T-helper 1 cell treated with Interleukin-12 subunit alpha and Interleukin-12 subunit beta and Interleukin-4 antibody, amounts not matched to agents 30 ng/mL and 1 ng/mL, for 36 hours (primary cell): ENCODE results near the gene TMPRSS3. TPM values are rescaled to one million over a fixed set of nuclear protein-coding genes. Genes with fewer than 3 reads are reported as not detected.

ENCODE experiments used
- intact Hi-C: fragments of 100-400 bp; cut with micrococcal nuclease; formaldehyde crosslinking; loops from one replicate; pipeline ENCODE4 v1.15.1; 2024
- total RNA-seq: library from RNA; stranded (reverse); gene quantifications from 2 replicates; pipeline ENCODE4 v1.2.3, GENCODE V29; 2022

Gene TMPRSS3
- total RNA-seq, 1 donor from 2014 or later, result 7.8 TPM

DNA sequence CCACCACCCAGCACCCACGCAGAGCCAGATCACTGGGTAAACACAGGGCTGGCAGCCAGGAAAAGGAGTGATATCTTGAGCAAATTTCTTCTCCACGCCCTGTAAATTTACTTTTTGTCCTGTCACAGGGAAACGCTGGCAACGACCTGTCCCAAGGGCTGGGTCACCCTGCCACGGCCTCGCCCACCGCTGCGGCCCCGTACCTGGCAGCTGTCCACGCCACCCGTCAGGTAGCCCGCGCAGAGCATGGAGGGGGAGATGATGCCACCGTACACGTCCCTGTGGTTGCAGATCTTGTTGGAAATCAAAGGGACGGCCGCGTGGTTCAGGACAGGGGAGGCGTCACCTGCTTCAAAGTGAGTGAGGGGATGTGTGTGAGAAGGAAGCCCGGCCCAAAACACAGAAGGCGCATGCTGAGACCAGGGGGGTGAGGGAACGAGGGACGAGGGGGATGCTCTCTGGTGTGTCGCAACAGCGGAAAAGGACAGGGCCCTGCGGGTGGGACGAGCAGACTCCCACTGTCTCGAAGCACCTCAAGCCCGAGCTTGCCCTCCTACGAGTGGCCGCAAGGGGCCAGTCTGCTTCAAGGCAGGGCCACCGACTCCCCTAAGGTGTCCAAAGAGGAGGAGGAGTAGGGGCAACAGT, 19.4 kb downstream of the TMPRSS3 start:
- intact Hi-C loops, result no loop called here

GRCh38 chr21:42375966-42376337, 19.9 kb downstream of the TMPRSS3 start:
- intact Hi-C loops, result no loop called here

DNA sequence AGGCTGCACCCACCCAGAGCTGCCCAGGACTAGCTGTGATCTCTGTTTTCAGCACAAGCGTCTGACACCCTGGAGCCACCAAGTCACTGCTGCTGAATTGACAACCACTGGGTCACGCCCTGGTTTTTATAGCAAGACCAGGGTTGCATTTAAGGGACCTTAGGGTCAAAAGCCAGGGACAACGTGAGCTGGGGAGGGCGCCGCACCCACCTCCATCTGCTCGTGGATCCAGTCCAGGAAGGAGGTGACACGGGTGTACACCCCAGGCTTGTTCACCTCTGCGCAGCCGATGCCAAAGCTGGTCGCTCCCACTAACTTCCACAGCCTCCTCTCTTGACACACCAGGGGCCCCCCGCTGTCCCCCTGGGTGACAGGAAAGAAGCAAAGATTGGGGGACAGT, 20.3 kb downstream of the TMPRSS3 start:
- intact Hi-C loops, result no loop called here

- intact Hi-C loops, result no loop called here
Measured at GRCh38 chr21:42374864-42375499, 20.9 kb downstream of the TMPRSS3 start.

DNA sequence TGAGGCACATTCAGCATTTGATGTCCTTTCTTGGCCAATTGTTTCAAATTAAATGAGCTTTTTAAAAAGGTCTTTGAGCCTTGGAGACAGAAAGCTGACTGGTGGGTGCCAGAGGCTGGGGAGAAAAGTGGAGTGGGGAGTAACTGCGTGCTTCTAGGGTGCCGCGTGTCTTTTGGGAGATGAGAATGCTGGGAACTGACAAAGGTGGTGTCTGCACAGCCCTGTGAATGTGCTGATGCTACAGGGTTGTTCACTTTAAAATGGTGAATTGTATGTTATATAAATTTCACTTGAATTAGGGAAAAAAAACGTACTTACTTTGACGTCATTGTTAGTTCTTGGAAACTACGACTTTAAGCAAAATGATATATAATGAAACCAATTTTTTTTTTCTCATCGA, 21.4 kb downstream of the TMPRSS3 start:
- intact Hi-C loops, result no loop called here

DNA sequence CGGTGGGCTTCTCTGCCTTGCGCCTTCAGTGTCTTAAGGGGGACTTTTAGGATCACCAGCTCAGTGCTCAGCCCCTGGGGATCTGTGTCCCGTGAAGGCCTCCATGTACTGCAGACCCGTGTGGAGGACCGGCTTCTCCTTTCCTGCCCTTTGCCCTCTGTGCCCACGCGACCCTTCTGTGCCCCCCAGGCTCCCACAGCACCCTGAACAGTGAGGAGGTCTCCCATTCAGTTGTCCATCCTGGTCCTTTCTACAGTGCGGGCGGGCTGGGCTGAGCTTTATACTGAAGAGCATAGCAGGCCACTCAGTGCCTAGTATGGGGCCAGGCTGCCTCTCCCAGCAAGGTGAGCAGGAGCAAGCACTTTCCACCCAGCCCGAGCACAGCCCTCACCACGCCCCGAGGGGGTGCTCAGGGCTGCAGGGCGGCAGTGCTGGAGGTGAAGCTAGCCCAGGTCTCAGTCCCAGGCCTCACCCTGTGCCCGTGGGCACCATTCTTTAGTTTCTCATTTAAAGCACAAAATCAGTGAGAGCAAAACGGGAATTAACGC, 21.9 kb downstream of the TMPRSS3 start:
- intact Hi-C loops, result no loop called here

DNA sequence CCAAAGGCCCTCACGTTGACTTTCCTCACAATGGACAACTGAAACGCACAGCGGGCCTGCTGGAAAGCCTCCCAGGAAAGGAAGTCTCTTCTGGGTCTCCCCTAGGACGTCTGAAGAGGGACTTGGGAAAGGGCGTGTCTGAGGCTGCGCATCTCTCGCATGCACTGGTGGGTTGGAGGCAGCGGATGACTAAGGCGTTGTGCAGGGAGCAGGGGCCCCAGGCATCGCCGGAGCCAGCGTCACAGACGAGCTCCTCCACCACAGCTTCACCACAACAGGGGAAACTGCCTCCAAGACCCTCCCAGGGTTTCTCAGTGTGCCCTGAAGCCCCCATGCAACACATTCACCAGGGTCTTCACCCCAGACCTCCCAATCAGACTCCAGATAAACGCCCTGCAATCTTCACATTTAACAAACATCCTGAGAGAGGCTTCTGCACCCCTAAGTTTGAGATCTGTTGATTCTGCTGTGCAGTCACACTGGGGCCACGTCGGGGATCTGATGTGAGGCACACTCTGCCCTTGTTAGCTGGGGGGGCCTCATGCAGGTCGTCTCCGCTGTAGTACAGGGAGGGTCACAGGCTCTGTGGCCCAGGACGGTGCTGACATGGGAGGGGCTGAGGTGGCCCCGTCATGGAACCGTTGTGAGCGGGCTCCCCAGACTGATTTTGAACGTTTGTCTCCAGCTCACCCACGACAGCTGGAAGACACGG, 22.5 kb downstream of the TMPRSS3 start:
- intact Hi-C loops, result no loop called here

- intact Hi-C loops, result no loop called here
Measured at GRCh38 chr21:42370894-42371654, 24.8 kb downstream of the TMPRSS3 start.

GRCh38 chr21:42369821-42370220, 26.0 kb downstream of the TMPRSS3 start:
- intact Hi-C loops, result no loop called here

GRCh38 chr21:42367367-42368165, 28.3 kb downstream of the TMPRSS3 start:
- intact Hi-C loops, result no loop called here

DNA sequence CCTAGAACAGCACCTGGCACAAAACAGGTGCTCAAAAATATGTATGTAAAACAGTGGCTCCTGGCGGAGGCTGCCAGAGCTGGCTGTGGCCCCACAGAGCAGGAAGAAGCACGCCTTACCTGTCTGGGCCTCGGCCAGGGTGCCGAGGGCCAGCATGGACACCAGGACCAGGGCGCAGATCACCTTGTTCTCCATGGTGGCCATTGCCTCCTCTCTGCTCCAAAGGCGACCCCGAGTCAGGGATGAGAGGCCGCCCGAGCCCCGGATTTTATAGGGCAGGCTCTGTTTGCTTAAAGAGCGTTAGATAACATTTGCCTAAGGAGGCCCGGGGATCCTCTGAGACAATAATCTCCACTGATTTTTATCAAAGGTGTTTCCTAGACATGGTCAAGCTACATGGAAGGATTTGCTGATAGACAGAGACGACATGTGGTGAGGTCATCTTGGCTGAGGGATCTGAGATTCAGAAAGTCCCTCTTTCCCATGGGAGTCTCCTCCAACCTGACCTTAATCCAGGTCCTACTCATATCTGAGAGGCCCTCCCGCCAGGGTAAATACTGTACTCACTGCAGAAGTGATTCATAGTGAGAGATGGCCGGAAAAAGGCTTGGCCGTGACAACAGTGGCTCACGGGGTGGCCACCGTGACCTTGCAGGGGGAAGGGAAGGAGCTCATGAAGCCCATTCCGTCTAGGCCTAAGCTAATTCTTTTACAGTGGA, 29.4 kb downstream of the TMPRSS3 start, which contains the start of gene TFF1:
Gene TFF1 (minus strand): TSS at position 244 of the 719 bp plus-strand sequence. CDS start 40 bp downstream, at position 204.
- intact Hi-C loops, result no loop called here

- intact Hi-C loops, result no loop called here
Measured at GRCh38 chr21:42365770-42366169, 30.1 kb downstream of the TMPRSS3 start.

- intact Hi-C loops, result no loop called here
Measured at GRCh38 chr21:42364304-42364865, 31.5 kb downstream of the TMPRSS3 start.

GRCh38 chr21:42363312-42363711, 32.5 kb downstream of the TMPRSS3 start:
- intact Hi-C loops, result no loop called here

DNA sequence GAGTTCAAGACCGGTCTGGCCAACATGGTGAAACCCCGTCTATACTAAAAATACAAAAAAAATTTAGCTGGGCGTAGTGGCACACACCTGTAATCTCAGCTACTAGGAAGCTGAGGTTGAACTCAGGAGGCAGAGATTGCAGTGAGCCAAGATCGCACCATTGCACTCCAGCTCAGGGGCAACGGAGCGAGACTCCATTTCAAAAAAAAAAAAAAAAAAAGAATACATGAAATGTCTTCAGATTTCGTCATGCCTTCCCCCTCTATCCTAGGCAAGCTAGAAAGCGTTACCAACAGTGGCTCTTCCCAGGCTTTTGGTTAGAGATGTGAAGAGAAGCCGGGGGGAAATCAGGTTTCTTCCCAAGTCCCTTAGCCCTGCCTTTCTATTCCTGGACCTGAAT, 33.2 kb downstream of the TMPRSS3 start:
- intact Hi-C loops, result no loop called here

GRCh38 chr21:42362198-42362597, 33.7 kb downstream of the TMPRSS3 start:
- intact Hi-C loops, result no loop called here

GRCh38 chr21:42361286-42361685, 34.6 kb downstream of the TMPRSS3 start:
- intact Hi-C loops, result no loop called here

DNA sequence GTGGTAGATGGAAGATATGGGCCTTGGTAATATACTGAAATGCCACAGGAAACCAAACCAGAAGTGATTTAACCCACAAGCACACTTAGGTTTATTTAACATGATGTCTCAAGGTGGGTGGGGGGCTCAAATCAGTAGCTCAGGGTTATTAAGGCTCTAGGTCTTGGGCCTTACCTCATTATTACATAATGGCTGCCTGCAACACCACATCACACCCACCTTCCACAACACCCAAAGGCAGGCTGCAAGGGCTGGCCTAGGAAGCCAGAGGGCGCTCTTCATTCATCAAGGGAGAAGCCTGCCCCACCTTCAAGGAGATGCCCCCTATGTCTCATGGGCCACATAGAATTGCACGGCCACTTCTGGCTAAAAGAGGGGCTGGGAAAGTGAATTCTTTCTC, 35.5 kb downstream of the TMPRSS3 start:
- intact Hi-C loops, result loop anchor here (1.0 kb wide), 1 partner anchor 22 kb away; no protein-coding TSS in a partner anchor

DNA sequence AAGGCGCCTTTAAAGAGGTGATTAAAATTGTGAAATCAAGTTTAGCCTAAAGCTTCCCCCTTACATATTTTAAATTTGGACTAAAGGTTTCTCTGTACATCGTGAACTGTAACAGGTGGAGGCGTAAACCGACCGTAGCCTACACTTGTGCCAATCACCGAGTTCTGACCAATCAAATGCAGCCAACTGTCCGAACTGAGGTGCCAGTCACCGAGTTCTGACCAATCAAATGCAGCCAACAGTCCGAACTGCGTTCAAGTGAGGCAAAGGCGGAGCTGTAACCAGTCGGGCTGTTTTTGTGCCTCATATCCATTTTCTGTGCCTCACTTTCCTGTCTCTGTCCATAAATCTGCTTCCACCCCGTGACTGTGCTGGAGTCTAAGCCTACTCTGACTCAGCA, 36.9 kb downstream of the TMPRSS3 start:
- intact Hi-C loops, result no loop called here

DNA sequence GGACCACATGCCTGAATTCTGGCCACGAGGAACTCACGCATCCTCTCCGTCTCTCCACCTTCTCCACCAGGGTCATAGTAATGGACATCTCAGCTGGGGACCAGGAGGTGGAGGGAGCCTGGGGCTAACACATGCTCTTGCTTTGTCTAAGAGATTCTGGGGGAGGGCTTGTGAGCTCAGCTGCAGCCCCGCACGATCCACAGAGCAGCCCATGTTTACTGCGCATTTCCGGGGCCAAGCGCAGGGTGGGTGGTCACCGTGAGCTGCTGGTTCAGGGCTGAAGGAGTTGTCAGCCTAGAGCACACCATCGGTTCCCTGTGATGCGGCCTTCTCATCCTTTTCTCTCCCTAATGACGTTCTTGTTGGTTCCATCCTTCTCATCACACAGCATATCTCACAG, 37.6 kb downstream of the TMPRSS3 start:
- intact Hi-C loops, result no loop called here
